Measurements from ENCODE around the gene ALG1. TPM values are rescaled to one million over a fixed set of nuclear protein-coding genes. Genes with fewer than 3 reads are reported as not detected.
"Not testable (repeated sequence)": the region's sequence is repeated elsewhere in the genome, so short reads cannot be mapped to it uniquely, and the experiment has no call there.

The ALG1 gene
- total RNA-seq, 4 donors from 2014 or later: 27.3 to 47.1 (median 43.0) TPM

DNA sequence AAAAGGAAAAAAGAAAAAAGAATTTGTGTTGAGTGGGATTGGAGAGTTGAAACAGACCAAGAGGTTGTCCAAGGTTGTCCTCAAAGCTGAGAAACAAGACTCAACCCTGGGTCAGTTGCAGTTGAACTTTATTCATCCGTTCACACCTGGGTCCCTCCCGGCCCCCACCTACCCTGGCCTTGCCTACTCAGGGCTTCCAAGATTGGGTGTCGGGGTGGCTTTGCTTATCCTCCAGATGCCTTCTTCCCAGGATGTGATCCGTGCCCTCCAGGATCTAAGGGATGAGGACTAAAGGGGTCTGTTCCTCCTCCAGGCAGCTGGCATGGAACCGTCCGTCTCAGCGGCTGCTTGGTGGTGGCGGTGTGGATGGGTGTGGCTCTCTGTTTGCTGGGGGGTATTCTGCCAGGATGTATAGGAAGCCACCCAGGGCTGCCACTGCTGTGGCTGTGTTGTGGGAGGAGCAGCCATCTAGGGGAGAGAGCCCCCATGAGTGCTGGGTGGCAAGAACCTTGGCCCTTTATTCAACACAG, 27.6 kb upstream of the ALG1 start:
- Histone ChIP-seq H3K27ac (no peak overlapping the region), H3K36me3 (peaks cover 0 to 4% of the 10 kb centered on the region in 2 donors), H3K27me3 (no peaks in the 10 kb centered on the region), H3K4me1 (peaks cover 0 to 3% of the 10 kb centered on the region in 2 donors), H3K9me3 (no peaks in the 10 kb centered on the region), H3K4me3 (replicated peaks in 1 of 3) (no peak overlapping the region)
- intact Hi-C loops (cut with DNase I): no loop called here
- TF ChIP-seq, protein P1, sequence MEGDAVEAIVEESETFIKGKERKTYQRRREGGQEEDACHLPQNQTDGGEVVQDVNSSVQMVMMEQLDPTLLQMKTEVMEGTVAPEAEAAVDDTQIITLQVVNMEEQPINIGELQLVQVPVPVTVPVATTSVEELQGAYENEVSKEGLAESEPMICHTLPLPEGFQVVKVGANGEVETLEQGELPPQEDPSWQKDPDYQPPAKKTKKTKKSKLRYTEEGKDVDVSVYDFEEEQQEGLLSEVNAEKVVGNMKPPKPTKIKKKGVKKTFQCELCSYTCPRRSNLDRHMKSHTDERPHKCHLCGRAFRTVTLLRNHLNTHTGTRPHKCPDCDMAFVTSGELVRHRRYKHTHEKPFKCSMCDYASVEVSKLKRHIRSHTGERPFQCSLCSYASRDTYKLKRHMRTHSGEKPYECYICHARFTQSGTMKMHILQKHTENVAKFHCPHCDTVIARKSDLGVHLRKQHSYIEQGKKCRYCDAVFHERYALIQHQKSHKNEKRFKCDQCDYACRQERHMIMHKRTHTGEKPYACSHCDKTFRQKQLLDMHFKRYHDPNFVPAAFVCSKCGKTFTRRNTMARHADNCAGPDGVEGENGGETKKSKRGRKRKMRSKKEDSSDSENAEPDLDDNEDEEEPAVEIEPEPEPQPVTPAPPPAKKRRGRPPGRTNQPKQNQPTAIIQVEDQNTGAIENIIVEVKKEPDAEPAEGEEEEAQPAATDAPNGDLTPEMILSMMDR (IDR thresholded peaks at IDR 0.05): no peak
- TF ChIP-seq POLR2A (IDR thresholded peaks at IDR 0.05): no peak
- DNase-seq: no peak
- WGBS, 2 donors: 91 to 93% methylated on average over 4 to 8 of the region's 8 CpGs

DNA sequence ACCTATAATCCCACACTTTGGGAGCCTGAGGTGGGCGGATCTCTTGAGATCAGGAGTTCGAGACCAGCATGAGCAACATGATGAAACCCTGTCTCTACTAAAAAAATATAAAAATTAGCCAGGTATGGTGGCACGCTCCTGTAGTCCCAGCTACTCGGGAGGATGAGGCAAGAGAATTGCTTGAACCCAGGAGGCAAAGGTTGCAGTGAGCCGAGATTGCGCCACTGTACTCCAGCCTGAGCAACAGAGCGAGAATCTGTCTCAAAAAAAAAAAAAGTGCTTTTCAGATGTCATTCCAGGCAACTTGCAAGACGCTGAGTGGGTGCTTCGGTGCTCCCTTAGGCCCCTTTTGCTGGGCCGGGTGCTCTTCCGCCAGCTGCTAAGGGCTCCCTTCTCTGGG, 27.1 kb upstream of the ALG1 start:
- H3K4me1 ChIP-seq; H3K27me3 ChIP-seq; H3K4me3 ChIP-seq (replicated peaks in 1 of 3); H3K9me3 ChIP-seq; H3K27ac ChIP-seq; H3K36me3 ChIP-seq; DNase-seq; intact Hi-C loops (cut with DNase I): not testable (repeated sequence)
- 91 to 97% methylated on average over 11 of the region's 11 CpGs for WGBS, 2 donors

DNA sequence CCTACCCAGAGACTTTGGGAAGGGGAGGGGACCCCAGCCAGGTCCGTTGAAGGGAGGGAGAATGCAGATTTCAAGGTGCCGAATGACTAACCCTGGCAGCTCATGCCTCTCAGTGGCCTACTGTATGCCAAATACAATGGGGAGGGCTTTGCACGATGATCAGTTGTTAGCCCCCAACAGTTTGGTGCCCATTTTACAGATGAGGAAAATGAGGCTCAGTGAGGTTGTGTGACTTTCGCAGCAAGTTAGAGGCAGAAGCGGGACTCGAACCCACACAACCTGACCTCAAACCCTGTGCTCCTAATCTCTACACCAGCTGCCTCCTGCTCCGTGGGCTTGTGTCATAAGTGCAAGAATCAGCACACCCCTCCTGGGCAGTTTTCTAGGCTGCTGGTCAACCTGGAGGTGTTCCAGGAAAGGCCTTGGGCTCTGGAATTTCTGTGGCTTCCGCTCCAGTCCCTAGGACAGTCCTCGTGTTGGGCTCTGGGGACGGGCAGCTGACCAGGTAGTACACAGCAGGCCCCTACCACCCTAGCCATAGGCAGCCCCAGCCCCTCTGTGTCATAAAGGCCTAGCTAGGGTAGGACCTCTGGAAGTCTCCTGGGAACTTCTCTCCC, 26.0 kb upstream of the ALG1 start:
- 90 to 91% methylated on average over 10 of the region's 10 CpGs for WGBS, 2 donors
- H3K27me3 ChIP-seq: no peaks in the 10 kb centered on the region
- intact Hi-C loops (cut with DNase I): no loop called here
- TF ChIP-seq POLR2A (IDR thresholded peaks at IDR 0.05): no peak
- TF ChIP-seq, protein P1 (IDR thresholded peaks at IDR 0.05): no peak
- peaks cover 0 to 3% of the 10 kb centered on the region in 2 donors for H3K4me1 ChIP-seq
- no peaks in the 10 kb centered on the region for H3K9me3 ChIP-seq
- DNase-seq: no peak
- no peak overlapping the region for H3K27ac ChIP-seq
- no peak overlapping the region for H3K4me3 ChIP-seq (replicated peaks in 1 of 3)
- H3K36me3 ChIP-seq: peaks cover 0 to 4% of the 10 kb centered on the region in 2 donors

DNA sequence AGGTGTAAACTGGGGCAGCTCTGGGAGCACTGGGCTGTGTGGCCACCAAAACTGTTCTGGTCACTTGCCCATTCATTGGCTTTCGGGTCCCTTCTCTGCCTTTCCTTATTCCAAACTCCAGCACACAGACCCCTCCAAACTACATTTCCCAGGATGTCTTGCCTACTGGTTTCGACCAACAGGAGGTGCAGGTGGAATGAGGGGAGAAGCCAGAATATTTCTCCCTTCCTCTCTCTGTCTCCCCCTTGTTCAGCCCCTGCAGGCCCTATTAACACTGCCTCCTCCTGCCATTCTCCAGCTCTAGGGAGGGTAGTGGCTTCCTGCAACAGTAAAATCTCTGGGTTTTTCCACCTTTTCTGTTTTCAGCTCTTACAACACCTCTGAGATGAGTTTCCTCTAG, 24.7 kb upstream of the ALG1 start:
- Histone ChIP-seq H3K4me1 (no peaks in the 10 kb centered on the region), H3K4me3 (replicated peaks in 1 of 3) (no peak overlapping the region), H3K36me3 (peaks cover 0 to 4% of the 10 kb centered on the region in 2 donors), H3K9me3 (no peaks in the 10 kb centered on the region), H3K27me3 (no peaks in the 10 kb centered on the region), H3K27ac (no peak overlapping the region)
- WGBS, 2 donors: 87 to 91% methylated on average over 2 of the region's 2 CpGs
- intact Hi-C loops (cut with DNase I): no loop called here
- DNase-seq: no peak
- TF ChIP-seq, protein P1 (IDR thresholded peaks at IDR 0.05): no peak
- no peak for TF ChIP-seq POLR2A (IDR thresholded peaks at IDR 0.05)

DNA sequence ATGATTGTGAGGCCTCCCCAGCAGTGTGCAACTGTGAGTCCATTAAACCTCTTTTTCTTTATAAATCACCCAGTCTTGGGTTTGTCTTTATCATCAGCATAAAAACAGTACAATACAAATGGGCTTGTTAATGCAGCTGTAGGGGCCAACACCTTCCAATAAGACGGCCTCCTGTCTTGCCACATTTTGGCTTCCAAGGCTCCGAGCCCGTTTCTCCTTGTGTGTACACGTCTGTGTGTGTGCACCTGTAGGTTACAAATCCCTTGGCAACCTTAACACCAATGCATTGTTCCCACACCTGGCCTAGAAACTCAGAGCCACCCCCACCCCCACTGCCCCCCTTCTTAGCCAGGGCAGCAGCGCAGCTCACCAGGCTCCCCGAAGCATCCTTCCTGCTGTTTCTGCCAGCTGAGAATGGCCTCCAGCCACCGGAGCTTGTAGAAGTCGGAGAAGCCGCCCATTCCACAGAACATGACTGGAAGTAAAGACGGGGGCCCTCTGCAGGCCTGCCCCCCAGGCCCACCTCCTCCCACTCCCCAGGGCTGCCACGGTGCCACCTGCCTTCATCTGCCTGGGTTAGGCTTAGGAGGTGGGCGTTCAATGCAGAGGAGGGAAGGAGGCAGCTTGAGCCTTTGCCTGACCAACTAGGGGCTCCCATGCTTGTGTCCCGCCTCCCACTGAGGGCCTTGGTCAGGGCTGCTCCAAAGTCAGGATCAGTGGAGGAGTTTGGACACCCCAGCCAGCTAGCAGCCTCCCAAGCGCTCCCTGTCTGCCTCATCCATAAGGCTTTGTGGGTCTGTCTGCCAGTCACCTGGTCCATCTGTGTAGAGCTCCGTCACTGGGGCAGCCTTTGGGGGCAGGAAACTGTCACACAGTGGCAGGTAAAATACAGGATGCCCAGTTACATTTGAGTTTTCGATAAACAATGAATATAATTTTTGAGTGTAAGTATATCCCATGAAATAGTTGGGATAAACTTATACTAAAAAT, 16.5 kb upstream of the ALG1 start:
- DNase-seq: no peak
- no peak overlapping the region for H3K27ac ChIP-seq
- no peaks in the 10 kb centered on the region for H3K9me3 ChIP-seq
- no peaks in the 10 kb centered on the region for H3K4me1 ChIP-seq
- H3K27me3 ChIP-seq: no peaks in the 10 kb centered on the region
- intact Hi-C loops (cut with DNase I): no loop called here
- H3K36me3 ChIP-seq: peaks cover 6 to 7% of the 10 kb centered on the region in 2 donors
- WGBS, 2 donors: 93% methylated on average over 13 to 16 of the region's 16 CpGs
- TF ChIP-seq POLR2A (IDR thresholded peaks at IDR 0.05): no peak
- H3K4me3 ChIP-seq (replicated peaks in 1 of 3): no peak overlapping the region

Data from thyroid gland (tissue), 4 donors.